Ishikawa (cell line): Measurements from ENCODE around the gene ACACA.

Experiments
- CEBPB ChIP-seq: IDR thresholded peaks from 2 replicates; pipeline ENCODE4 v1.6.1; 2012
- CREB1 ChIP-seq: IDR thresholded peaks from 2 replicates; pipeline ENCODE4 v1.6.1; 2012; ENCODE audit warnings: low read depth
- EGR1 ChIP-seq: IDR thresholded peaks from 2 replicates; pipeline ENCODE4 v1.6.1; 2012
- EP300 ChIP-seq: IDR thresholded peaks from 2 replicates; pipeline ENCODE4 v1.6.1; 2012; ENCODE audit warnings: borderline replicate concordance
- FOXM1 ChIP-seq: IDR thresholded peaks from 2 replicates; pipeline ENCODE4 v1.6.1; 2012; ENCODE audit warnings: low read depth, borderline replicate concordance
- MAX ChIP-seq: IDR thresholded peaks from 2 replicates; pipeline ENCODE4 v1.6.1; 2012
- NFIC ChIP-seq: IDR thresholded peaks from 2 replicates; pipeline ENCODE4 v1.6.1; 2012
- RAD21 ChIP-seq: IDR thresholded peaks from 2 replicates; pipeline ENCODE4 v1.6.1; 2012; ENCODE audit warnings: low read depth
- REST ChIP-seq: IDR thresholded peaks from 2 replicates; pipeline ENCODE4 v1.6.1; 2012; ENCODE audit warnings: low read depth, mild to moderate bottlenecking
- TAF1 ChIP-seq: IDR thresholded peaks from 2 replicates; pipeline ENCODE4 v1.6.1; 2012; ENCODE audit warnings: low read depth, mild to moderate bottlenecking
- TCF12 ChIP-seq: IDR thresholded peaks from 2 replicates; pipeline ENCODE4 v1.6.1; 2012; ENCODE audit warnings: low read depth
- TEAD4 ChIP-seq: IDR thresholded peaks from 2 replicates; pipeline ENCODE4 v1.6.1; 2012
- YY1 ChIP-seq: IDR thresholded peaks from 2 replicates; pipeline ENCODE4 v1.6.1; 2012; ENCODE audit warnings: low read depth
- ZBTB7A ChIP-seq: IDR thresholded peaks from 2 replicates; pipeline ENCODE4 v1.6.1; 2012; ENCODE audit warnings: low read depth
- TF ChIP-seq, protein P1 (sequence below): IDR thresholded peaks from 2 replicates; pipeline ENCODE4 v1.6.1; 2012

The ACACA gene

GRCh38 chr17:37413875-37414519 lies 7.4 kb upstream of the ACACA start:
- TF ChIP-seq RAD21, result no peak
- TF ChIP-seq, protein P1, sequence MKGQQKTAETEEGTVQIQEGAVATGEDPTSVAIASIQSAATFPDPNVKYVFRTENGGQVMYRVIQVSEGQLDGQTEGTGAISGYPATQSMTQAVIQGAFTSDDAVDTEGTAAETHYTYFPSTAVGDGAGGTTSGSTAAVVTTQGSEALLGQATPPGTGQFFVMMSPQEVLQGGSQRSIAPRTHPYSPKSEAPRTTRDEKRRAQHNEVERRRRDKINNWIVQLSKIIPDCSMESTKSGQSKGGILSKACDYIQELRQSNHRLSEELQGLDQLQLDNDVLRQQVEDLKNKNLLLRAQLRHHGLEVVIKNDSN, result no peak
- no peak for TF ChIP-seq EGR1
- TF ChIP-seq MAX, result no peak
- TF ChIP-seq TEAD4, result no peak
- TF ChIP-seq CEBPB, result no peak
- TF ChIP-seq ZBTB7A, result no peak
- TF ChIP-seq TAF1, result no peak
- no peak for TF ChIP-seq EP300
- no peak for TF ChIP-seq NFIC
- no peak for TF ChIP-seq TCF12
- no peak for TF ChIP-seq CREB1
- TF ChIP-seq FOXM1, result no peak
- no peak for TF ChIP-seq YY1
- TF ChIP-seq REST, result no peak

DNA sequence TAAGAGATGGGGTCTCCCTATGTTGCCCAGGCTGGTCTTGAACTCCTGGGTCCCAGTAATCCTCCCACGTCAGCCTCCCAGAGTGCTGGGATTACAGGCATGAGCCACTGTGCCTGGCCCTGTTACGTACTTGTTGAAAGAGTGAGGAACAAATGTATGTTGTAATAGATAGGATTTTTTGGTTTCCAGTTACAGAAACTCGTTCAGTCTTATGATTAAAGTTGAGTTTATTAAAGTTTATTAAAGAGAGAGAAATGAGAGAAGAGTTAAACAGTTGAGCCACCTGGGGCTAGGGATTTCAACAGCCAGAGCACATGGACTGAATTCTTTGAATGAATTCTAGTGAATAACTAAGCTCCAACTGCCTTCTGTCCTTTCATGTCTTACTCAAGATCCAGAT lies 3.7 kb upstream of the ACACA start:
- TF ChIP-seq FOXM1, result no peak
- TF ChIP-seq MAX, result no peak
- no peak for TF ChIP-seq REST
- no peak for TF ChIP-seq EGR1
- no peak for TF ChIP-seq TCF12

DNA sequence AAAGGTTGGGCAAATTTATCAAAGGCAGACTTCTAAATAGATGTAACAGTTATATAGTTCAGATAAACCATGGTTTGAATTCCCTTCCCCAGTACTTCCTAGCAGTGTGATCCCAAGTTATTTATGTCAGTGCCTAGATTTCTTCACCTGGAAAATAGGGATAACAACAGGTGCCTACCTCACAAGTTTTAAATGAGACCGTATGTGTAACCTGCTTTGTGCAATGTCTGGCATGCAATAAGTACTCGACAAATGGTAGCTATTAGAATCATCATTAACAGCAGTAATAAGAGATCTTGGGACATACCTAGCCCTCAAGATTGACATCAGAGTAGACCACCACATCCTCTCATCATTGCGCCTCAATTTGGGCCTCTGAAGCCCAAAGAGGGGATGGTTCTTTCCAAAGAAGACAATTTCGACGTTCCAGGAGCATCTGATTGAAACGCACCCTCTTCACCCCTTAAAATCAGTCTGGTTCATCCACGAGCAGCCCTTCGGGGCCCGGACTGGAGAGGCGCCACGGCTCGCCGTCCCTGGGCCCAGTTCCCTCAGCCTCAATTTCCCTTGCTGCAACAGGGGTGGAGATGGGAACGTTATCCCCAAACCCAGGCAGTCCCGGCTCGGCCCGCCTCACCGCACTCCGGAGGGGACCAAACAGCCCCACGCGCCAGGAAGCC lies 541 bp downstream of the ACACA start:
- TF ChIP-seq NFIC, result no peak
- TF ChIP-seq FOXM1, result no peak
- no peak for TF ChIP-seq TCF12
- TF ChIP-seq EGR1, result no peak
- no peak for TF ChIP-seq ZBTB7A
- no peak for TF ChIP-seq TAF1
- no peak for TF ChIP-seq YY1
- TF ChIP-seq TEAD4, result no peak
- no peak for TF ChIP-seq EP300
- no peak for TF ChIP-seq CEBPB
- no peak for TF ChIP-seq RAD21
- TF ChIP-seq, protein P1, result no peak
- TF ChIP-seq CREB1, result no peak
- no peak for TF ChIP-seq REST

- no peak for TF ChIP-seq RAD21
- TF ChIP-seq NFIC, result no peak
- no peak for TF ChIP-seq EP300
- TF ChIP-seq TEAD4, result no peak
- TF ChIP-seq MAX, result no peak
Observed at GRCh38 chr17:37400505-37400904, 6.1 kb downstream of the ACACA start.
